Activated effector memory CD4-positive, alpha-beta T cell treated with anti-CD3 and anti-CD28 coated beads, Interleukin-2, amount 50 U/mL, for 16 hours (primary cell): ENCODE data around the gene FCSK.
A peak's percentile ranks its signal among the peaks of the same experiment; 100 is the strongest.

ENCODE experiments used
- DNase-seq: peaks from one replicate; pipeline ENCODE4 v3.0.0-alpha.2; 2020

The FCSK gene

GRCh38 chr16:70480127-70481105 lies 26.0 kb downstream of the FCSK start:
- no peak for DNase-seq

DNA sequence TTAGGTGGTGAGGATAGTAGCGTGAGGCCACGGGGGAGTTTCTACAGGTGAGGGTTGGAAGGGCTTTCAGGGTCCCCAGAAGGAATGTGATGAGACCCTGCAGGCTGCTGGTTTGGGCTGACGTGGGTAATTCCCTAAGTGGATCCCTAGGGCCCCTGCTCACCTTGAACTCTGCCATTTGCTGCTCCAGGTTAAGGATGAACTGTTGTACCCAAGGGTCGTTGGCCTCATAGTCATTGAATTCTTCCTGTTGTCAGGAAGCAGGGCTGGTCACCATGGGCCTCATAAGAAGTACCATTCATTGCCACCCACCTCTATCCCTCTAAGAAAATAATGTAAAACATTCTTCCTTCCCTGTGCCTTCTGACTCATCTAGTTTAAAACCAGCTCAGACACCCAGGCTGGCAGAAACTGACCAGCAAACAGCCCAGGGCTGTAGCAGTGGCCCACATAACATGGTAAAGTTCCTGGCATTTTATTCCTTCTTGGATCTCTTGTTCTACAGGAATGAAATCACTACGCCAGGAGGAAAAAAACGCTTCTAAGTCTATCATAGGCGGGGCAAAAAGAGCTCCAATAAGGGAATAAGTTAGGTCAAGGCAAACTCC lies 27.6 kb downstream of the FCSK start:
- DNase-seq: no peak

DNA sequence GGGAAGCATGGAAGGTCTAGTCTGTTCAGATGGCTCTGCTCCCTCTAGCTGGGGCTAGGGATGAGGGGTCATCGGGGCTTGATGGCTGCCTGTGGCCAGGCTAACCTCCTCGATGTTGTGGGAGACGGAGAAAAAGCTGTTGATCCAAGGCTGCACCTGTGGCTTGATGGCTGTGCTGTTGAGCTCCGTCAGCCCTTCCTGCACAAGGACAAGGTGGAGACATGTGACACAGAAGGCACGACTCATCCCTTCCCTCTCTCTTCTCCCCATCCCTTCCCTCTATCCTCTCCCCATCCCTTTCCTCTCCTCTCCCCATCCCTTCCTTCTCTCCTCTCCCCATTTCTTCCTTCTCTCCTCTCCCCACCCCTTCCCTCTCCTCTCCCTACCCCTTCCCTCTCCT lies 28.2 kb downstream of the FCSK start:
- DNase-seq: no peak

GRCh38 chr16:70483426-70483825 lies 29.0 kb downstream of the FCSK start:
- DNase-seq: no peak

DNA sequence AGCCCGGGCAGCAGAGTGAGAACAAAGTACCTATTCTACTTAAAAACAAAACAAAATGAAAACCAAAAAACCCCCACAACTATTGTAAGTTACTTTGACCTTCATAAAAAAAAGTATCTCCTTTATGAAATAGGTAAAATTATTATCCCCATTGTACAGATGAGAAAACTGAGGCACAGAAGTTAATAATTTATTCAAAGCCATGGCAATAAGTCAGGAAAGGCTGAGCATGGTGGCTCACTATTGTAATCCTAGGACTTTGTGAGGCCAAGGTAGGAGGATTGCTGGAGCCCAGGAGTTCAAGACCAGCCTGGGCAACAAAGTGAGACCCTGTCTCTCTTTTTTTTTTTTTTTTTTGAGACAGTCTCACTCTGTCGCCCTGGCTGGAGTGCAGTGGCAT lies 30.5 kb downstream of the FCSK start:
- DNase-seq: no peak

GRCh38 chr16:70490261-70490660 lies 35.9 kb downstream of the FCSK start:
- no peak for DNase-seq

DNA sequence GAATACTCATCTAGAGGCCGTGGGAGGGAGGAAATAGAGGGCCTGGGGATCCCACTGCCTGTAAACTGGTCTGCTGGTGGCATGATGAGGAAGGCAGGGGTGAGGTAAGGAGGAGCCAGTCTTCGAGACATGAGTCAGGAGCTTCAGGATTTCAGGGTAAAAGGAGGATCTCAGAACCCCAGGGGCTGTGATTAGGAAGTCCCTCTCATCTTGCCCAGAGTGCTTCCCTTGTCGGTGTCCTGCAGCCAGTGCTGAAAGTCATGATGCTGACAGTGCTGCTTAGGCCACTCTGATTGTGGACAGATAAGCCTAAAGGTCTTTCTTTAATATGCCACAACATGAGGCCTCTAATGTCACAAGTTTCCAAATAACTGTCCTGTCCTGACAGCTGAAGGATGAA lies 39.4 kb downstream of the FCSK start:
- DNase-seq: no peak

GRCh38 chr16:70494202-70494770 lies 39.9 kb downstream of the FCSK start:
- DNase-seq: no peak

GRCh38 chr16:70494777-70495176 lies 40.4 kb downstream of the FCSK start:
- DNase-seq: no peak

- no peak for DNase-seq
These were observed 41.2 kb downstream of the FCSK start for GRCh38 chr16:70495425-70496182.

- DNase-seq: no peak
These were observed 42.1 kb downstream of the FCSK start for GRCh38 chr16:70496513-70496912.

GRCh38 chr16:70508752-70509151 lies 54.4 kb downstream of the FCSK start:
- peak; percentile 12 for DNase-seq

GRCh38 chr16:70510216-70510615 lies 55.8 kb downstream of the FCSK start:
- no peak for DNase-seq

- no peak for DNase-seq
These were observed 57.4 kb downstream of the FCSK start for GRCh38 chr16:70511833-70512232.

GRCh38 chr16:70512456-70512855 lies 58.1 kb downstream of the FCSK start:
- DNase-seq: no peak

DNA sequence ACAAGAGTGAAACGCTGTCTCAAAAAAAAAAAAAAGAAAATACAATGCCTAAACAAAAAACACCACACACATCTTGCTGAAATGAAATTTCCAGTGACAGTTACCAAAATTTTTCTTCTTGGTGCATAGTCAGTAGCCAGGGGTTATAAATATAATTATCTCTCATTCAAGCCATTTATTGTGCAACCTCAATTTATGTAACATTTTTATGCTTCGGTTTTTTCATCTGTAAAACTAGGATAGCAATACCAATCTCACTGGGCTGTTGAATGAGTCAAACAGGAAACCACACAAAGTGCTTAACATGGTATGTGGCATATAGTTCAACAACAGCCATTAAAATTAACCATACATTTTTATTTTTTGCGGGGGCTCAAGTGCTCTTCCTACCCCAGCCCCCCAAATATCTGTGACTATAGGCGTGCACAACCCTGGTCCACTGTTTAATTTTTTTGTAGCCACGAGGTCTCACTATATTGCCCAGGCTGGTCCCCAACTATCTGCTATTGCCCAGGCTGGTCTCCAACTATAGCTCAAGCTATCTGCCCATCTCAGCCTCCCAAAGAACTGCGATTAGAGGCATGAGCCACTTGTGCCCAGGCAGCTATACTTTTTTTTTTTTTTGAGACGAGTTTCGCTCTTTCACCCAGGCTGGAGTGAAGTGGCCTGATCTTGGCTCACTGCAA lies 66.4 kb downstream of the FCSK start:
- no peak for DNase-seq

DNA sequence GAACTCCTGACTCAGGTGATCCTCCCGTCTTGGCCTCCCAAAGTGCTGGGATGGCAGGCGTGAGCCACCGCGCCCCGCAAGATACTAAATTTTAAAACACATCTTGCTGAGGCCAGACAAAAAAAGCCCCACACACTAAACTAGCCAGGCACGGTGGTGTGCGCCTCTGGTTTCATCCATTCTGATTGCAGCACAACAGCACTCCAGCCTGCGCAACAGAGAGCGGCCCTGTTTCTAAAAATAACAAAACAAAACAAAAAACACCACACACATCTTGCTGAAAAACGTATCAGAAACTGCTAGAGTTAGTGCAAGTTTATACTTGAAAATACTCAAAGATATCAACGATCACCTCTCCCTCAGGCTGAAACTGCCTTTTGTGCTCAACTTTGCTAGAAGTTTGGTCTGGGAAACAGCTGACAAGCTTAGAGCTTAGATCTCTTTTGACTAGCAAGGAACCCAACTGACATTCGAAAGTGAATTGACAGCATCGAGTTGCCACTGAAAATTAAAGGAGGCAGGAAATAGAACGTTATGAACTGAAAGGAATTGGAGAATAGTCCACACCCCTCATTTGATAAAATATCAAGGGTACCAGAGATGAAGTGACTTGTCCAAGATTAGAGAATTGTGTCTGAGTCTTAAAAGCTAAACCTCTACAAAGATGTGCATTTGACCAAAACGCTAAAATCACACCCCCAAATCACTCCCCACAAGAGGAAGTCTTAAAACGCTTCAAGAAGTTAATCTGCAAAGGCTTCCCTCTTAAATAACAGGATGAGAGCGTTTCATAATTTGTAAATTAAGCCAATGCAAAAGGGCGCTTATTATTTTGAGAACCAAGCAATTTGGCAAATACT lies 68.1 kb downstream of the FCSK start:
- no peak for DNase-seq

- DNase-seq: peak; percentile 97
These were observed 68.8 kb downstream of the FCSK start, which contains the start of gene COG4 for GRCh38 chr16:70523076-70523742. Gene COG4, minus strand, starts transcription at chr16:70523554. Its CDS starts 11 bp downstream, at chr16:70523543.

DNA sequence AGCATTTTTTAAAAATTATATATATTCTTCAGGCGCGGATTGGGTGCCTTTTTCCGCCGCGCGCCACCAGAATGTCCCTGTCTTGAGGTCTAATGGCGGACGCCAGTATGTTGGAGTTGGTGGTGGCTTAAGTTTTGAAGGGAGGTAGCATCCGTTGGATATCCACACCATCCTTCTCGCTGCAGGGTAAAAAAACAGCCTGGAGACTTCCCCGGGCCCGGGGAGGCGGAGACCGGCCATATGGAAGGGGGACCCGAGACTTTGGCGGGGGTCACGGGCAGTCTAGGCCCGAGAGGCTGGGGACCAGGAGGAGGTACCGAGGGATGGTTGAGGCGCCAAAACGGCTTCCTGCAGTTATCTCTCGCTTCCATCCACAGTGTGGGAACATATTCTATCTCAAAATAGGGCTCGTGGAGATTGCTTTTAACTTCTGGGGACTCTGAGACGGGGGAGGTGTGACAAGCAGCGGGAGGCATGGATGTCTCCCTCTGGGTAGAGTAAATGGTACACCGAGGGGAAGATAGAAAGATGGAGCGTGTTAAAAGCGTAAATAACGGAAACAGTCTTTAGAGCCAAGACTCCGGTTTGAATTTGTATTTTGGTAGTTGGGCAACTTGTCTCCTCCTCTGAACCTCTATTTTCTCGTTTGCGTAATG lies 69.5 kb downstream of the FCSK start, which contains the start of gene SF3B3:
Gene SF3B3 (plus strand): TSS at position 74 of the 656 bp plus-strand sequence. CDS start 2,841 bp downstream, outside the sequence.
- DNase-seq: peak; percentile 89

GRCh38 chr16:70524399-70524825 lies 70.0 kb downstream of the FCSK start:
- DNase-seq: peak; percentile 74
